Thyroid gland (tissue), 4 donors: ENCODE results near the gene MYO10. TPM values are rescaled to one million over a fixed set of nuclear protein-coding genes. Genes with fewer than 3 reads are reported as not detected.
A peak's percentile ranks its signal among the peaks of the same experiment; 100 is the strongest.

Experiments
- DNase-seq, 2 donors: peaks; one replicate each; pipeline ENCODE4 v3.0.0-alpha.2; 2019
- H3K27ac ChIP-seq, 3 donors: fragments of 200-600 bp; sonication (generic); 1 replicate in 2 of 3; 2 replicates in 1 of 3; pipeline ENCODE4 v1.5.1; 2016 to 2019; ENCODE audit warnings: mild to moderate bottlenecking in 1 of 3, moderate library complexity in 1 of 3
- H3K27me3 ChIP-seq: fragments of 200-600 bp; sonication (generic); one replicate; pipeline ENCODE4 v1.5.1; 2019
- H3K36me3 ChIP-seq, 2 donors: fragments of 200-600 bp; sonication (generic); one replicate each; pipeline ENCODE4 v1.5.1; 2016 to 2019
- H3K4me1 ChIP-seq, 2 donors: fragments of 200-600 bp; sonication (generic); one replicate each; pipeline ENCODE4 v1.5.1; 2017 to 2019
- H3K4me3 ChIP-seq, 3 donors: fragments of 200-600 bp; sonication (generic); replicated peaks in 1 of 3; 1 replicate in 2 of 3; 2 replicates in 1 of 3; pipeline ENCODE4 v1.5.1; 2016; ENCODE audit warnings: mild to moderate bottlenecking in 1 of 3
- H3K9me3 ChIP-seq: fragments of 200-600 bp; sonication (generic); one replicate; pipeline ENCODE4 v1.5.1; 2017
- CTCF ChIP-seq, 6 experiments: fragments of 200-600 bp in 3 of 6; fragments of 450-650 bp in 3 of 6; sonication (generic) in 3 of 6; IDR thresholded peaks; one replicate each; pipeline ENCODE4 v1.5.1; 2016 to 2019; ENCODE audit warnings: antibody characterized with exemption in 6 of 6, mild to moderate bottlenecking in 2 of 6, inconsistent platforms in 1 of 6, moderate library complexity in 1 of 6
- POLR2A ChIP-seq, 2 donors: fragments of 450-650 bp; IDR thresholded peaks; one replicate each; pipeline ENCODE4 v1.6.1; 2017; ENCODE audit warnings: antibody characterized with exemption in 2 of 2, mild to moderate bottlenecking in 2 of 2, moderate library complexity in 1 of 2
- WGBS, 2 donors: methylation state at CpG; one replicate each; pipeline ENCODE4 v1.1.5; 2017; 5-methylcytosine and 5-hydroxymethylcytosine counted together
- intact Hi-C: fragments of 100-400 bp; cut with DNase I; formaldehyde crosslinking; loops from one replicate; pipeline ENCODE4 v1.15.1; 2023
- total RNA-seq, 4 donors: library from RNA; depleted of rRNA; stranded (reverse); fragments of >200 nt; gene quantifications; one replicate each; pipeline ENCODE4 v1.2.3, GENCODE V29; 2016

The MYO10 gene
- total RNA-seq, 4 donors from 2014 or later, result 49.2 to 89.6 (median 71.0) TPM

- Histone ChIP-seq H3K36me3 (no peaks in the 10 kb centered on the region), H3K4me3 (no peak overlapping the region), H3K9me3 (no peaks in the 10 kb centered on the region), H3K4me1 (peaks cover 41 to 67% of the 10 kb centered on the region in 2 donors), H3K27ac (no peak overlapping the region), H3K27me3 (no peaks in the 10 kb centered on the region)
- TF ChIP-seq CTCF (IDR thresholded peaks at IDR 0.05) (no peak), POLR2A (IDR thresholded peaks at IDR 0.05) (no peak)
- WGBS, 2 donors, result 83% methylated on average over 13 of the region's 13 CpGs
- DNase-seq, result no peak
- intact Hi-C loops, result no loop called here
These were observed 50.3 kb downstream of the MYO10 start for GRCh38 chr5:16885635-16886365.

- no peaks in the 10 kb centered on the region for H3K9me3 ChIP-seq
- no peak overlapping the region for H3K4me3 ChIP-seq
- H3K4me1 ChIP-seq, result peaks cover 42 to 64% of the 10 kb centered on the region in 2 donors
- no peaks in the 10 kb centered on the region for H3K36me3 ChIP-seq
- H3K27ac ChIP-seq, result no peak overlapping the region
- DNase-seq, result no peak
- TF ChIP-seq POLR2A (IDR thresholded peaks at IDR 0.05) (no peak), CTCF (IDR thresholded peaks at IDR 0.05) (no peak)
- no peaks in the 10 kb centered on the region for H3K27me3 ChIP-seq
- intact Hi-C loops, result no loop called here
- WGBS, 2 donors, result 36 to 41% methylated on average over 4 of the region's 4 CpGs
These were observed 51.5 kb downstream of the MYO10 start for GRCh38 chr5:16884595-16884994.

- no peaks in the 10 kb centered on the region for H3K36me3 ChIP-seq
- 63 to 67% methylated on average over 6 of the region's 6 CpGs for WGBS, 2 donors
- peak; percentile 59 for DNase-seq
- H3K4me1 ChIP-seq, result peaks cover 41 to 63% of the 10 kb centered on the region in 2 donors
- no peaks in the 10 kb centered on the region for H3K27me3 ChIP-seq
- H3K4me3 ChIP-seq, result no peak overlapping the region
- H3K9me3 ChIP-seq, result no peaks in the 10 kb centered on the region
- H3K27ac ChIP-seq, result no peak overlapping the region
- intact Hi-C loops, result no loop called here
- TF ChIP-seq CTCF (IDR thresholded peaks at IDR 0.05) (no peak), POLR2A (IDR thresholded peaks at IDR 0.05) (no peak)
These were observed 52.3 kb downstream of the MYO10 start for GRCh38 chr5:16883806-16884205.

GRCh38 chr5:16883176-16883575 is 52.9 kb downstream of the MYO10 start:
- H3K27me3 ChIP-seq, result no peaks in the 10 kb centered on the region
- no peak for TF ChIP-seq POLR2A (IDR thresholded peaks at IDR 0.05)
- TF ChIP-seq CTCF (IDR thresholded peaks at IDR 0.05), result no peak

GRCh38 chr5:16881251-16881650 is 54.8 kb downstream of the MYO10 start:
- no peaks in the 10 kb centered on the region for H3K9me3 ChIP-seq
- H3K27ac ChIP-seq, result no peak overlapping the region
- DNase-seq, result no peak
- no peak for TF ChIP-seq POLR2A (IDR thresholded peaks at IDR 0.05)
- no peak for TF ChIP-seq CTCF (IDR thresholded peaks at IDR 0.05)
- WGBS, 2 donors, result 52 to 55% methylated on average over 3 of the region's 3 CpGs
- H3K27me3 ChIP-seq, result no peaks in the 10 kb centered on the region
- intact Hi-C loops, result no loop called here
- H3K4me1 ChIP-seq, result peaks cover 36 to 52% of the 10 kb centered on the region in 2 donors
- H3K4me3 ChIP-seq, result no peak overlapping the region
- no peaks in the 10 kb centered on the region for H3K36me3 ChIP-seq

More at GRCh38 chr5:16883176-16883575, 52.9 kb downstream of the MYO10 start:
- Histone ChIP-seq H3K9me3 (no peaks in the 10 kb centered on the region), H3K4me3 (no peak overlapping the region), H3K36me3 (no peaks in the 10 kb centered on the region), H3K27ac (no peak overlapping the region), H3K4me1 (peaks cover 40 to 57% of the 10 kb centered on the region in 2 donors)
- 96% methylated on average over 6 of the region's 6 CpGs for WGBS, 2 donors
- DNase-seq, result no peak
- intact Hi-C loops, result no loop called here
